Measurements from ENCODE around the gene GYPC. TPM values are rescaled to one million over a fixed set of nuclear protein-coding genes. Genes with fewer than 3 reads are reported as not detected.

GYPC gene
- total RNA-seq, 2 donors from 2014 or later, result 7.1 to 14.7 TPM

GRCh38 chr2:126720638-126721037, 64.7 kb downstream of the GYPC start:
- no peaks in the 10 kb centered on the region for H3K4me1 ChIP-seq
- no peaks in the 10 kb centered on the region for H3K27me3 ChIP-seq
- H3K27ac ChIP-seq, result no peak overlapping the region
- intact Hi-C loops (cut with DNase I), result no loop called here
- no peak overlapping the region for H3K9ac ChIP-seq (ENCODE audit: low read depth in 2 of 2, low read length in 2 of 2)
- H3K4me3 ChIP-seq, result no peak overlapping the region
- DNase-seq, result no peak
- no peak for TF ChIP-seq CTCF (IDR thresholded peaks at IDR 0.05)
- no peaks in the 10 kb centered on the region for H3K9me3 ChIP-seq
- no peaks in the 10 kb centered on the region for H3K36me3 ChIP-seq

GRCh38 chr2:126722081-126722480, 66.1 kb downstream of the GYPC start:
- H3K4me1 ChIP-seq, result no peaks in the 10 kb centered on the region
- no peaks in the 10 kb centered on the region for H3K27me3 ChIP-seq
- no peak for DNase-seq
- H3K4me3 ChIP-seq, result no peak overlapping the region
- H3K9ac ChIP-seq (ENCODE audit: low read depth in 2 of 2, low read length in 2 of 2), result no peak overlapping the region
- no peak for TF ChIP-seq CTCF (IDR thresholded peaks at IDR 0.05)
- no peak overlapping the region for H3K27ac ChIP-seq
- H3K9me3 ChIP-seq, result no peaks in the 10 kb centered on the region
- H3K36me3 ChIP-seq, result no peaks in the 10 kb centered on the region
- intact Hi-C loops (cut with DNase I), result no loop called here

GRCh38 chr2:126722546-126722945, 66.6 kb downstream of the GYPC start:
- intact Hi-C loops (cut with DNase I), result no loop called here
- Histone ChIP-seq H3K9ac (ENCODE audit: low read depth in 2 of 2, low read length in 2 of 2) (no peak overlapping the region), H3K27ac (no peak overlapping the region), H3K36me3 (no peaks in the 10 kb centered on the region), H3K4me1 (no peaks in the 10 kb centered on the region), H3K4me3 (no peak overlapping the region), H3K9me3 (no peaks in the 10 kb centered on the region), H3K27me3 (no peaks in the 10 kb centered on the region)
- DNase-seq, result no peak
- no peak for TF ChIP-seq CTCF (IDR thresholded peaks at IDR 0.05)

DNA sequence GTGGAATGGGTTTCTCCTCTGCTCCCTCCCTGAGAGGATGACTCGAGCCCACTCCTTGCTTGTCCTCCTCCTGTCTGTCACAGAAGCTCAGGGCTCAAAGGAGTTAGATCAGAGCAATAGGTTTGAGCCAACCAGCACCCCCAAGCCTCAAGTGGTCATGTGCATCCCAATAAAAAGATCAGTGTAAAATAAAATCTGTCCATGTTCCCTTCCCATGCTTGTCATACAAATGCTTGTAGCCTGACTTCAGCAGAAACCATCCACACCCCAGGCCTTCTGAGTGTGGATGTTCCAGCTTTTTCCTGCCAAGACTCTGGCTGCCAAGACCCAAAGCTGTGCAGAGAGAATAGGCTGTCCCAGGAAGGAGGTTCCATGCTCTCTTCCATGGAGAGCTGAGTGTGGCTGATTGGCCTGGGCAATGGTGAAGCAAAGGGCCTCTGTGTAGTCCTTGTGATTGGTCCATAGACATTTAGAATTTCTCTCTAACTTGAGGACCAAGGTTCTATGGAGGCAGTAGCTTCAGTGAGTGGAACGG, 67.4 kb downstream of the GYPC start:
- Histone ChIP-seq H3K27me3 (no peaks in the 10 kb centered on the region), H3K36me3 (no peaks in the 10 kb centered on the region), H3K4me1 (no peaks in the 10 kb centered on the region), H3K4me3 (no peak overlapping the region), H3K9ac (ENCODE audit: low read depth in 2 of 2, low read length in 2 of 2) (no peak overlapping the region), H3K9me3 (no peaks in the 10 kb centered on the region), H3K27ac (no peak overlapping the region)
- no peak for DNase-seq
- intact Hi-C loops (cut with DNase I), result no loop called here
- TF ChIP-seq CTCF (IDR thresholded peaks at IDR 0.05), result no peak

DNA sequence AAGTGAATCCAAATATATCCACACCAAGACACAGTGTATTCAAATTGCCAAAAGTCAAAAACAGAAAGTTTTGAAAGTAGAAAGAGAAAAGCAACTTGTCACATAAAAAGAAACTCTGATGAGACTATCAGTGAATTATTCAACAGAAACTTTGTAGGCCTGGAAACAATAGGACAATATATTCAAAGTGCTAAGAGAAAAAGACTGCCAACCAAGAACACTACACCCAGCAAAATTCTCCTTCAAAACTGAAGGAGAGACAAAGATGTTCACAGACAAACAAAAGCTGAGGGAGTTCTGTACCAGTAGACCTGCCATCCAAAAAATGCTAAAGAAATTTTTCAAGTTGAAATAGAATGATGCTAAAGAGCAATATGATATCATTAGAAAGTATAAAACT, 69.6 kb downstream of the GYPC start:
- H3K27ac ChIP-seq, result no peak overlapping the region
- no peaks in the 10 kb centered on the region for H3K4me1 ChIP-seq
- no peak for TF ChIP-seq CTCF (IDR thresholded peaks at IDR 0.05)
- H3K4me3 ChIP-seq, result no peak overlapping the region
- no peaks in the 10 kb centered on the region for H3K27me3 ChIP-seq
- no peaks in the 10 kb centered on the region for H3K9me3 ChIP-seq
- intact Hi-C loops (cut with DNase I), result no loop called here
- no peaks in the 10 kb centered on the region for H3K36me3 ChIP-seq
- no peak for DNase-seq
- H3K9ac ChIP-seq (ENCODE audit: low read depth in 2 of 2, low read length in 2 of 2), result no peak overlapping the region
